ENCODE results near the gene FLYWCH1. TPM values are rescaled to one million over a fixed set of nuclear protein-coding genes. Genes with fewer than 3 reads are reported as not detected.
"Not testable (repeated sequence)": the region's sequence is repeated elsewhere in the genome, so short reads cannot be mapped to it uniquely, and the experiment has no call there.

Gene FLYWCH1
- total RNA-seq, 2 donors from 2014 or later = 65.6 to 72.8 TPM

DNA sequence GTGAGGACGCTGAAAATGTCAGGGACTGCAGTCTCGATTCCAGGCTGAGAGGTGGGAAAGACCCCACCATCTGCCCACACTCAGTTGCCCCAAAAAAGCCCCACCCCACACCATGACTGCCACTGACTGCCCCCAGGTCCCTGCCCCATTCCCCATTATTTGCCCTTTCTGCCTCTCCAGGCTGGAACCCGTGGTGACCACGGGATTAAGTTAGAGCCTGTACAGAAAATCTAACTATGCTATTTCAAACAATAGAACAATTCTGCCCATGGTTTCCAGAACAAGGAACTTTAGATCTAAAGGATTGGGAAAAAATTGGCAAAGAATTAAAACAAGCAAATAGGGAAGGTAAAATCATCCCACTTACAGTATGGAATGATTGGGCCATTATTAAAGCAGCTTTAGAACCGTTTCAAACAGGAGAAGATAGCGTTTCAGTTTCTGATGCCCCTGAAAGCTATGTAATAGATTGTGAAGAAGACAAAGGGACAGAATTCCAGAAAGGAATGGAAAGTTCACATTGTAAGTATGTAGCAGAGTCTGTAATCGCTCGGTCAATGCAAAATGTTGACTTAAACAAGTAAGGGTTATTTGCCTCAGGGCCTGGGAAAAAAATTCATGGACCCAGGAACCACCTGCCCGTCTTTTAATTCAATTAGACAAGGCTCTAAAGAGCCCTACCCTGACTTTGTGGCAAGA is 14.4 kb downstream of the FLYWCH1 start:
- H3K27me3 ChIP-seq (replicated peaks; ENCODE audit: insufficient read depth) = no peaks in the 10 kb centered on the region
- H3K4me1 ChIP-seq (ENCODE audit: control insufficient read depth in 1 of 2, low read depth in 2 of 2) = peaks cover 0 to 5% of the 10 kb centered on the region in 2 donors
- no peak overlapping the region for H3K27ac ChIP-seq
- DNase-seq (ENCODE audit: low spot score) (no peak), ATAC-seq (ENCODE audit: insufficient number of reproducible peaks, low FRiP score, low read depth) (no peak)
- peaks cover 17% of the 10 kb centered on the region for H3K36me3 ChIP-seq
- H3K4me3 ChIP-seq = no peak overlapping the region
- H3K9me3 ChIP-seq = no peaks in the 10 kb centered on the region
- TF ChIP-seq, protein P1, sequence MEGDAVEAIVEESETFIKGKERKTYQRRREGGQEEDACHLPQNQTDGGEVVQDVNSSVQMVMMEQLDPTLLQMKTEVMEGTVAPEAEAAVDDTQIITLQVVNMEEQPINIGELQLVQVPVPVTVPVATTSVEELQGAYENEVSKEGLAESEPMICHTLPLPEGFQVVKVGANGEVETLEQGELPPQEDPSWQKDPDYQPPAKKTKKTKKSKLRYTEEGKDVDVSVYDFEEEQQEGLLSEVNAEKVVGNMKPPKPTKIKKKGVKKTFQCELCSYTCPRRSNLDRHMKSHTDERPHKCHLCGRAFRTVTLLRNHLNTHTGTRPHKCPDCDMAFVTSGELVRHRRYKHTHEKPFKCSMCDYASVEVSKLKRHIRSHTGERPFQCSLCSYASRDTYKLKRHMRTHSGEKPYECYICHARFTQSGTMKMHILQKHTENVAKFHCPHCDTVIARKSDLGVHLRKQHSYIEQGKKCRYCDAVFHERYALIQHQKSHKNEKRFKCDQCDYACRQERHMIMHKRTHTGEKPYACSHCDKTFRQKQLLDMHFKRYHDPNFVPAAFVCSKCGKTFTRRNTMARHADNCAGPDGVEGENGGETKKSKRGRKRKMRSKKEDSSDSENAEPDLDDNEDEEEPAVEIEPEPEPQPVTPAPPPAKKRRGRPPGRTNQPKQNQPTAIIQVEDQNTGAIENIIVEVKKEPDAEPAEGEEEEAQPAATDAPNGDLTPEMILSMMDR (IDR thresholded peaks at IDR 0.05) = no peak

DNA sequence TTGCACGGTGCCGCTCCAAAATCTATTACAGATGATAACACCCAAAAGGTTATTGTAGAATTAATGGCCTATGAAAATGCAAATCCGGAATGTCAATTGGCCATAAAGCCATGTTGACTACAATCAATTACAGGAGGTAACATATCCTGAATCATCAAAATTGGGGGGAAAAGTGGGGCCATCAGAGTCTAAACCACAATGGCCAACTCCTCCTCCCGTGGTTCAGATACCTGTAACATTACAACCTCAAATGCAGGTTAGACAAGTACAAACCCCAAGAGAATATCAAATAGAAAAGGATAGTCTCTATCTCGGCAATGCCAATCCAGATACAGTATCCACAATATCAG is 14.9 kb downstream of the FLYWCH1 start:
- TF ChIP-seq, protein P1 (IDR thresholded peaks at IDR 0.05) = no peak
- Histone ChIP-seq H3K9me3 (no peaks in the 10 kb centered on the region), H3K4me3 (peak overlapping the region; percentile 56), H3K27ac (no peak overlapping the region), H3K36me3 (peaks cover 17% of the 10 kb centered on the region), H3K27me3 (replicated peaks; ENCODE audit: insufficient read depth) (no peaks in the 10 kb centered on the region), H3K4me1 (ENCODE audit: control insufficient read depth in 1 of 2, low read depth in 2 of 2) (peaks cover 0 to 5% of the 10 kb centered on the region in 2 donors)
- DNase-seq (ENCODE audit: low spot score) = no peak
- no peak for ATAC-seq (ENCODE audit: insufficient number of reproducible peaks, low FRiP score, low read depth)

DNA sequence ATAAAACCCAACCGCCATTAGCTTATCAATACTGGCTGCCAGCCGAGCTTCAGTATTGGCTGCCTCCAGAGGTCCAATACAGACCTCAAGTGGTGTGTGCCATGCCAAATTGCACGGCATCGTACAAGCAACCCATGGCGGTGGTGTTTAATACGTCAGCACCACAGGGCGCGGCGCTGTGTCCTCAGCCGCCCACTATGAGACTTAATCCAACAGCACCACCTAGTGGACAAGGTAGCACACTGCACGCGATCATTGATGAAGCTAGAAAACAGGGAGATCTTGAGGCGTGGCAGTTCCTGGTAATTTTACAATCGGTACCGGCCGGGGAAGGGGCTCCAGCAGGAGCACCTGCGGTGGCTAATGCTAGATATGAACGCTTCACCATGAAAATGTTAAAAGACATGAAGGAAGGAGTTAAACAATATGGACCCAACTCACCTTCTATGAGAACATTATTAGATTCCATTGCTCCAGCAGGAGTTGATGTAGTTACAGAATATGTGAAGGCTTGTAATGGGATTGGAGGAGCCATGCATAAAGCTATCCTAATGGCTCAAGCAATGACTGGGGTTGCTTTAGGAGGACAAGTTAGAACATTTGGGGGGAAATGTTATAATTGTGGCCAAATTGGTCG is 15.4 kb downstream of the FLYWCH1 start:
- H3K27ac ChIP-seq = no peak overlapping the region
- H3K4me3 ChIP-seq = peak overlapping the region; percentile 56
- peak; percentile 72 for ATAC-seq (ENCODE audit: insufficient number of reproducible peaks, low FRiP score, low read depth)
- TF ChIP-seq, protein P1 (IDR thresholded peaks at IDR 0.05) = peak; percentile 98
- DNase-seq (ENCODE audit: low spot score) = peak; percentile 79
- H3K36me3 ChIP-seq = peaks cover 17% of the 10 kb centered on the region
- H3K9me3 ChIP-seq = no peaks in the 10 kb centered on the region
- H3K27me3 ChIP-seq (replicated peaks; ENCODE audit: insufficient read depth) = no peaks in the 10 kb centered on the region
- peaks cover 0 to 5% of the 10 kb centered on the region in 2 donors for H3K4me1 ChIP-seq (ENCODE audit: control insufficient read depth in 1 of 2, low read depth in 2 of 2)

DNA sequence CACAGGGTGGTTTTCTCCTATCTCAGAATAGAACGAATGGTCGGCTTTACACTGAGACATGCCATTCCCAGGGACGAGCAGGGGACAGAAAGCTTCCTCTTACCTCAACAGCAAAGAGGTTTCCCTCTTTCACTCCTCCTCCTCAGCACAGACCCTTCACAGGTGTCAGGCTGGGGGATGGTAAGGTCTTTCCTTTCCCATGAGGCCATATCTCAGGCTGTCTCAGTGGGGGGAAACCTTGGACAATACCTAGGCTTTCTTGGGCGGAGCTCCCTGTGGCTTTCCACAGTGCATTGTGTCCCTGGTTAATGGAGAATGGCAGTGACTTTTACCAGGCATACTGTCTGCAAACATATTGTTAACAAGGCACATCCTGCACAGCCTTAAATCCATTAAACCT is 16.4 kb downstream of the FLYWCH1 start:
- DNase-seq (ENCODE audit: low spot score); H3K9me3 ChIP-seq; H3K4me1 ChIP-seq (ENCODE audit: control insufficient read depth in 1 of 2, low read depth in 2 of 2); H3K27ac ChIP-seq; ATAC-seq (ENCODE audit: insufficient number of reproducible peaks, low FRiP score, low read depth); H3K4me3 ChIP-seq; H3K27me3 ChIP-seq (replicated peaks; ENCODE audit: insufficient read depth): not testable (repeated sequence)
- H3K36me3 ChIP-seq = peaks cover 13% of the 10 kb centered on the region

DNA sequence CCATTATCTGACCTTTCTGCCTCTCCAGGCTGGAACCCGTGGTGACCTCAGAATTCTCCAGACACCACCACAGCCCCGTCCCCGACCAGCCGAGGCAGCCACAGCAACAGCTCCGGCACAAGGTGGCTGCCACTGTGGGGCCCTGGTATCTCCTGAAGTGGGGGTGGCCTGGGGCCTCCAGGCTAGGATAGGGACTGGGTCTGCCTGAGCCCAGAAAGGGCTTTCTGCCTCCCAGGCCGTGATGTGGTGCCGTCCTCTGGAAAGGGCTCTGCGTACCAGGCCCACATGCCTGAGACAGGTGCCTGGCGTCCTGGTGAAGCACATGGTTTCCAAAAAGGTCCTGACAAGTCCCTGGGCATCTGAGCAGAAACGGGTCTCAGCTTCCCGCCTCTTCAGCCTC is 17.1 kb downstream of the FLYWCH1 start:
- no peak overlapping the region for H3K4me3 ChIP-seq
- no peak for ATAC-seq (ENCODE audit: insufficient number of reproducible peaks, low FRiP score, low read depth)
- TF ChIP-seq, protein P1 (IDR thresholded peaks at IDR 0.05) = no peak
- no peaks in the 10 kb centered on the region for H3K9me3 ChIP-seq
- H3K27ac ChIP-seq = no peak overlapping the region
- peaks cover 20% of the 10 kb centered on the region for H3K36me3 ChIP-seq
- H3K27me3 ChIP-seq (replicated peaks; ENCODE audit: insufficient read depth) = no peaks in the 10 kb centered on the region
- DNase-seq (ENCODE audit: low spot score) = no peak
- peaks cover 0 to 5% of the 10 kb centered on the region in 2 donors for H3K4me1 ChIP-seq (ENCODE audit: control insufficient read depth in 1 of 2, low read depth in 2 of 2)

Measured in thoracic aorta (tissue), 2 donors.